ENCODE data around the gene ZBP1. TPM values are rescaled to one million over a fixed set of nuclear protein-coding genes. Genes with fewer than 3 reads are reported as not detected.

The ZBP1 gene
- total RNA-seq, 1 experiment from 2014 or later = 2.9 TPM

DNA sequence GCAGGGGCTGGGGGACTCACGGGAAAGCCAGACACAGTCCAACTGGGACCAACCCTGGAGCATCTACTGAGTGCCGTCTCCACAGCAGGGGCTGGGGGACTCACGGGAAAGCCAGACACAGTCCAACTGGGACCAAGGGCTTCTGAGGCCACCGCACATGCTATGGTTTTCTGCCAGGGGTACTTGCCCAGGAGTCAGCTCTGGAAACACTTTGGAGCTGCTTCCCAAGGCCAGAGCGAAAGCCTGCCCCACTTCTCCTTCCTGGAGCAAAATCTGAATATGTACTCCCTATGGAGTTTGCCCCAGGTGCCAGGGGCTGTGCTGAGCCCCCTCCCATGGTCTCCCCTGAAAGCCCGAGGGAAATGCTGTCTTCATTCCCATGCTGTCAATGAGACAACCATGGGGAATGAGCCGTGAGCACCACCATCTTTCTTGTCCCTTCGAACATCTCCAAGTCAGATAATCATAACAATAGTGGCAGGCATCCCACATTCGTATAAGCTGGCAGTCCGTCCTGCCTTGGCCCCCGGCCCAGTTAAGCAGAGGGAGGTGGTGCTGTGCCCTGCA lies 40.8 kb downstream of the ZBP1 start:
- intact Hi-C loops (cut with micrococcal nuclease; ENCODE audit: unreplicated experiment) = no loop called here
- TF ChIP-seq CTCF (IDR thresholded peaks at IDR 0.05; ENCODE audit: unreplicated experiment) = no peak
- BruUV-seq (replicated peaks) = no TSS peak
- peaks cover 18% of the 10 kb centered on the region for H3K4me1 Mint-ChIP-seq (ENCODE audit: low read depth, unreplicated experiment)
- no peaks in the 10 kb centered on the region for H3K9me3 Mint-ChIP-seq (ENCODE audit: low read depth, unreplicated experiment)
- DNase-seq = no peak
- peaks cover 5% of the 10 kb centered on the region for H3K36me3 Mint-ChIP-seq (ENCODE audit: insufficient read depth, unreplicated experiment)
- CTCF ChIA-PET = no interaction called here
- no peak overlapping the region for H3K27ac Mint-ChIP-seq (ENCODE audit: unreplicated experiment)
- peaks cover 55% of the 10 kb centered on the region for H3K27me3 Mint-ChIP-seq (ENCODE audit: unreplicated experiment)
- no peak overlapping the region for H3K4me3 Mint-ChIP-seq (ENCODE audit: low read depth, unreplicated experiment)

DNA sequence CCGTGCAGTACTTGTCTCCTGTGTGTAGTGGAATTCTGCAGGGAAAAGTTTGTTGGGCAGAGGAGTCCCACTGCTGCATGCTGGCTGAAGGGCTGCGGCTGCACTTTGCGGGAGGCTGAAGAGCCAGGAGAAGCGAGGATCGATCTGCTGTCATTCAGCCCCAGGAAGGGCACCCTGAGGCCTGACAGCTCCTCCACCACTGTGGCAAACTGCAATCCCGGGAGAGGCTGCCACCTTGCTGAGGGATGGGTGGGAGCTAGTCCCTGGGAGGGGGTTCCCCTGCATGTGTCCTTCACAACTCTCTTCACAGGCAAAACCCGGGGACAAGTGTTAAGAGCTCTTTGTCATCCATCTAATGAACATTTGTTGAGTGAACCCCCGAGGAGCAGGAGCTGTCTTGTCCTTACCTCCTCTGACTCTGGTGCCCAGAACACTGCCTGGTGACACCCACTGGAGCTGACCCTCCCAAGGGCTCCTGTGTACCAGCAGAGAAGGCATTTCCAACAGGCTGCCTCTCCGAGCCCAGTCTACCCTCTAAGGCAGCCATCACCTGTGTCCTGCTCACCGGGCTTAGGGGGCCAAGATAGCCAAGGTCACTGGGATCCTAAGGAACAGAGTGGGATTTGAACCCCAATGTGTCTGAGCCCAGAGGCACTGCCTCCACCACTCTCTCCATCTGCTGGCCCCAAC lies 41.6 kb downstream of the ZBP1 start:
- H3K27me3 Mint-ChIP-seq (ENCODE audit: unreplicated experiment) = peaks cover 47% of the 10 kb centered on the region
- no peaks in the 10 kb centered on the region for H3K9me3 Mint-ChIP-seq (ENCODE audit: low read depth, unreplicated experiment)
- CTCF ChIA-PET = interaction anchor here (0.9 kb wide), 1 partner anchor 18 kb away, joined by 3 read pairs; the partner anchor contains the start of gene PCK1
- H3K4me1 Mint-ChIP-seq (ENCODE audit: low read depth, unreplicated experiment) = peaks cover 15% of the 10 kb centered on the region
- peaks cover 5% of the 10 kb centered on the region for H3K36me3 Mint-ChIP-seq (ENCODE audit: insufficient read depth, unreplicated experiment)
- H3K27ac Mint-ChIP-seq (ENCODE audit: unreplicated experiment) = no peak overlapping the region
- intact Hi-C loops (cut with micrococcal nuclease; ENCODE audit: unreplicated experiment) = no loop called here
- no TSS peak for BruUV-seq (replicated peaks)
- DNase-seq = no peak
- no peak overlapping the region for H3K4me3 Mint-ChIP-seq (ENCODE audit: low read depth, unreplicated experiment)
- TF ChIP-seq CTCF (IDR thresholded peaks at IDR 0.05; ENCODE audit: unreplicated experiment) = no peak

DNA sequence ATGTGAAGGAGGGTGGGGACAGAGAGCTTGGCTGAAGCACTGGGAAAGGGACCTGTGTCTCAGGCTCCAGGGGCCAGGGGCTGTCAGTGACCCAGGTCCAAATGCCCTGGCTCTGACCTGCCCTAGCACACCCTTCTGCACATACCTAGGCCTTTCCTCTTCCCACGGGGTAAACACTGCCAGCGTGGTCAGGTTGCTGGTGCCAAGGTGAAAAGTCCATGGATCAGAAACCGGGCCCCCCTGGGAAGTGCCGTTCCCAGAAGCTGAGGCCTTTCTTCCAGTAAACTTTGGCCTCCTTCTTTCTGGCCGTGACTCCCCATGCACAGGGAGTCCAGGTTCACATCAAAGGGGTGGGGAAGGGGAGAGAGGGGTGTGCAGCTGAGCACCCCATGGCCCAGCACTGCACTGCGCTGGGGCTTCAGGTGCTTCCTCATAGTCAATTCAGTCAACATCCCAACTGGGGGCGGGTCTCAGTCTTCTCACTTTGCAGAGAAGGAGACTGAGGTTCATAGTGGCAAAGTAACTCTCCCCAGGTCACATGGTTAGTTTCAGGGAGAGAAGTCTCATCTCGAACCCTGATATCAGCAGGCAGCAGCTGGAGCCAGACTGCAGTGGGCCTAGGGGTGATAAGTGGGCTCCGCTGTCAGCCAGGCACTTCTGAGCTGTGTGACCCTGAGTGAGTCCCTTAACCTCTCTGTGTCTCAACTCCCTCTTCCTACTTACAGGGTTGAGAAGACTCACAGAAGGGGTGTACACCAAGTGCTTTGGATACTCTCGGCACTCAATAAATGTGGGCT lies 42.3 kb downstream of the ZBP1 start:
- CTCF ChIA-PET = interaction anchor here (0.9 kb wide), 1 partner anchor 17 kb away, joined by 3 read pairs; the partner anchor contains the start of gene PCK1
- Mint-ChIP-seq H3K9me3 (ENCODE audit: low read depth, unreplicated experiment) (no peaks in the 10 kb centered on the region), H3K4me1 (ENCODE audit: low read depth, unreplicated experiment) (peaks cover 9% of the 10 kb centered on the region), H3K27ac (ENCODE audit: unreplicated experiment) (no peak overlapping the region), H3K4me3 (ENCODE audit: low read depth, unreplicated experiment) (no peak overlapping the region), H3K36me3 (ENCODE audit: insufficient read depth, unreplicated experiment) (peaks cover 5% of the 10 kb centered on the region), H3K27me3 (ENCODE audit: unreplicated experiment) (peaks cover 40% of the 10 kb centered on the region)
- DNase-seq = no peak
- TF ChIP-seq CTCF (IDR thresholded peaks at IDR 0.05; ENCODE audit: unreplicated experiment) = no peak
- BruUV-seq (replicated peaks) = no TSS peak
- intact Hi-C loops (cut with micrococcal nuclease; ENCODE audit: unreplicated experiment) = no loop called here

DNA sequence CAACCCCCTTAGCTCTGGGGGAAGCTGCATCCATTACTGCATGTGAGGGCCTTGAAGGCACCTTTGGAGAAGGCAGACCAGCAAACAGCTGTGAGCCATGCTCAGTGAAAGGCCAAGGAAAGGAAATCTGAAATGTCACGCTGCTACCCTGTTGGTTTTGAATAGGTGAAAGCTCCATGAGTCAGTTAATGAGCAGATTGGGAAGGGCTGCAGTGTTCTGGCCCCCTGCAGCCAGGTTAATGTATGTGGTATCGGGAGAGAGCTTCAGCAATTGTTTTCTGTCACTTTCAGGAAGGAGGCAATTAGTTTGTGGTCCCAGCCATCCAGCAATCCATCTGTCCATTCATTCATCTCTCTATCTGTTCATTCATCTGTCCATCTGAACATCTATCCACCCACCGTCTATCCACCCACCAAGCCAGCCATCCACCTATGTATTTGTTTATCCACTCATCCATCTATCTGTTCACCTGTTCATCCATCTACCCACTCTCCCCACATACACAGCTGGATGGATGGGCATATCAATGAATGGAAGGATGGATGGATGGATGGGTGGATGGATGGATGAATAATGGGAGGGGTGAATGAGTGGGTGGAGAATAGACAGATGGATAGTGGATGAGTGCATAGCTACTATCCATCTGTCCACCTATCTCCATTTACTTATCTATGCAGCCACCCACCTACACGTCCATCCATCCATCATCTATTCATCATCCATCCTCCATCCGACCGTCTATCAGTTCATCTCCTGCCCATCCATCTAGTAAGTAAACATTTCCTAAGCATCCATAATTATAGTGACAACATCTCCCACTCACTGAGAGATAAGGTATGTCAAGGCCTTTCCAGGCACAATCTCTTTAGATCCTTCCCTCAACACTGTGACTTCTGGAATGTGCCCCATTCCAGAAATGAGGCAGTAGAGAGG lies 43.3 kb downstream of the ZBP1 start:
- TF ChIP-seq CTCF (IDR thresholded peaks at IDR 0.05; ENCODE audit: unreplicated experiment) = no peak
- BruUV-seq (replicated peaks) = no TSS peak
- CTCF ChIA-PET = no interaction called here
- H3K9me3 Mint-ChIP-seq (ENCODE audit: low read depth, unreplicated experiment) = no peaks in the 10 kb centered on the region
- H3K4me3 Mint-ChIP-seq (ENCODE audit: low read depth, unreplicated experiment) = no peak overlapping the region
- intact Hi-C loops (cut with micrococcal nuclease; ENCODE audit: unreplicated experiment) = no loop called here
- no peak for DNase-seq
- peaks cover 30% of the 10 kb centered on the region for H3K27me3 Mint-ChIP-seq (ENCODE audit: unreplicated experiment)
- no peak overlapping the region for H3K27ac Mint-ChIP-seq (ENCODE audit: unreplicated experiment)
- no peaks in the 10 kb centered on the region for H3K4me1 Mint-ChIP-seq (ENCODE audit: low read depth, unreplicated experiment)
- H3K36me3 Mint-ChIP-seq (ENCODE audit: insufficient read depth, unreplicated experiment) = no peaks in the 10 kb centered on the region

Measured in Calu3 (cell line).